ENCODE results near the gene SUFU.
A peak's percentile ranks its signal among the peaks of the same experiment; 100 is the strongest.
"Not testable (repeated sequence)": the region's sequence is repeated elsewhere in the genome, so short reads cannot be mapped to it uniquely, and the experiment has no call there.

SUFU gene

DNA sequence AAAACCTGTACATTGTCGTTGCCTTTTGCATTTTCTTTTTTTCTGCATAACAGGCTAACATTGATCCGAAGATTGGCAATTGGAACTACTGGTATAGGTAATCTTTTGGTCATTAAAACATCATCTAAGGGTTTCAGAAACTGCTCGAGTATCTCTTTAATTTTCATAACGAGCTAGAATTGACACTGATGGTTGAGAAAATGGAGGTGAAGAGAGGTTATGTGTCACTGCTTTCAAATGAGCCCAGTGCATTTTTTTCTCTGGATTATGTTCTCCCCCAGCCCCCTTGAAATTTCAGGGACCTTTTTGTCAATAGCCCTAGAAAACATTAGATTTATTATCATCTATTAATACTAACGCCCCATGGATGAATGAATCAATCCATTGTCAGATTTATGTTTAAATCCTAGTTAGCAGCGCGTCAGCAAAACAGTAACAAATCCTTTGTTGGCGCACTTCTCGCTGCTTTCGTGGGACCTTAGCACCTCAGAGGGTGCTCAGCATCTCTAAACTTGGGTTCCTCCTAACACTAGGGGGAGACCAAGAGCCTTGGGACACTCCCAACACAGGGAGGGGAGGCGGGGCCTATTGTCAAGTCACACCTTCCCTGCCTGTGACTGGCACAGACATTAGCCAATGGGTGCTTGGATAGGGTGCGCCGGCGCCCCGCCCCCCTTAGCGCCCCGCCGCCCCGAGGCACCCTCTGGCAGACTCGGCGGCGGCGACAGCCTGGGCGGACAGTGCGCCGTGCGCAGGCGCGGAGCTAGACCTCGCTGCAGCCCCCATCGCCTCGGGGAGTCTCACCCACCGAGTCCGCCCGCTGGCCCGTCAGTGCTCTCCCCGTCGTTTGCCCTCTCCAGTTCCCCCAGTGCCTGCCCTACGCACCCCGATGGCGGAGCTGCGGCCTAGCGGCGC is at the start of gene SUFU:
TSS of gene SUFU (plus strand) at position 709 of the 915 bp plus-strand sequence. CDS start at position 890, 181 bp downstream.
- Mint-ChIP-seq H3K36me3 (ENCODE audit: low read depth) (peaks cover 7% of the 10 kb centered on the region), H3K4me3 (no peak within 1 kb of the TSS), H3K27me3 (ENCODE audit: low read depth) (no peaks in the 10 kb centered on the region), H3K27ac (peak within 1 kb of the TSS; percentile 81), H3K4me1 (ENCODE audit: low read depth) (peaks cover 33% of the 10 kb centered on the region), H3K9me3 (no peaks in the 10 kb centered on the region)

DNA sequence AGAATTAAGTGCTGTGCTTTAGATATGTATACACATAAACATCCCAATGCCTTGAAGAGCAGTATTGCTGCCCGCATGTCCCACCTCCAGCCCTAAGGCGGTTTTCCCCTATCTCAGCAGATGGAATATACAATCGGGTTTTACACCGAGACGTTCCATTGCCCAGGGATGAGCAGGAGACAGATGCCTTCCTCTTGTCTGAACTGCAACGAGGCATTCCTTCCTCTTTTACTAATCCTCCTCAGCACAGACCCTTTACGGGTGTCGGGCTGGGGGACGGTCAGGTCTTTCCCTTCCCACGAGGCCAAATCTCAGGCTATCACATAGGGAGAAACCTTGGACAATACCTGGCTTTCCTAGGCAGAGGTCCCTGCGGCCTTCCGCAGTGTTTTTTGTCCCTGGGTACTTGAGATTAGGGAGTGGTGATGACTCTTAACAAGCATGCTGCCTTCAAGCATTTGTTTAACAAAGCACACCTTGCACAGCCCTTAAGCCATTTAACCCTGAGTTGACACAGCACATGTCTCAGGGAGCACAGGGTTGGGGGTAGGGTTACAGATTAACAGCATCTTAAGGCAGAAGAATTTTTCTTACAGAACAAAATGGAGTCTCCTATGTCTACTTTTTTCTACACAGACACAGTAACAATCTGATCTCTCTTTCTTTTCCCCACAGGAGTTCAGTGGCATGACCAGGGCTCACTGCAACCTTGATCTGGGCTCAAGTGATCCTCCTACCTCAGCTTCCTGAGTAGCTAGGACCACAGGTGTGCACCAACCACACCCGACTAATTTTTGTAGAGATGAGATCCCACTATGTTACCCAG is 48.9 kb upstream of the SUFU start:
- H3K9me3 Mint-ChIP-seq; H3K27me3 Mint-ChIP-seq (ENCODE audit: low read depth); H3K4me3 Mint-ChIP-seq; H3K27ac Mint-ChIP-seq: not testable (repeated sequence)
- peaks cover 10% of the 10 kb centered on the region for H3K36me3 Mint-ChIP-seq (ENCODE audit: low read depth)
- H3K4me1 Mint-ChIP-seq (ENCODE audit: low read depth): peaks cover 22% of the 10 kb centered on the region

DNA sequence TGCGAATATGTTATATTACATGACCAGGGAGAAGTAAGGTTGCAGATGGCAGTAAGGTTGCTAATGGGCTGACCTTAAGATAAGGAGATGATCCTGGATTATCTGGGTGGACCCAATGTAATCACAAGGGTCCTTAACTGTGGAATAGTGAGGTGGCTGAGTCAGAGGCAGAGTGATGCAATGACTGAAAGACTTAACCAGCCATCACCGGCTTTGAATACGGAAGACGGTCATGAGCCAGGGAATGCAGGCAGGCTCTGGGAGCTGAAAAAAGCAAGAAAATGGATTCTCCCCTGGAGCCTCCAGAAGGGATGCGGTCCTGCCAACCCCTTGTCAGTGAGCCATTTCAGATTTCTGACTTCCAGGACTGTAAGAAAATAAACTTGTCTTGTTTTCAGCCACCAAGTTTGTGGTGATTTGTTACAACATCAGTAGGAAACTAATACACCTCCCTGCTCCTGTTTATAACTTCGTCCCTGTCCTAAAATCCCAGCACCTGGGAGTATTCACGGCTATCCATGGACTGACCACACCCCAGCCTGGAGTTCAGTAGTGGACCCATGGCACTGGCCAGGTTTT is 47.8 kb upstream of the SUFU start:
- Mint-ChIP-seq H3K4me3 (no peak overlapping the region), H3K27ac (no peak overlapping the region), H3K9me3 (no peaks in the 10 kb centered on the region), H3K4me1 (ENCODE audit: low read depth) (peaks cover 29% of the 10 kb centered on the region), H3K27me3 (ENCODE audit: low read depth) (no peaks in the 10 kb centered on the region), H3K36me3 (ENCODE audit: low read depth) (peaks cover 10% of the 10 kb centered on the region)

DNA sequence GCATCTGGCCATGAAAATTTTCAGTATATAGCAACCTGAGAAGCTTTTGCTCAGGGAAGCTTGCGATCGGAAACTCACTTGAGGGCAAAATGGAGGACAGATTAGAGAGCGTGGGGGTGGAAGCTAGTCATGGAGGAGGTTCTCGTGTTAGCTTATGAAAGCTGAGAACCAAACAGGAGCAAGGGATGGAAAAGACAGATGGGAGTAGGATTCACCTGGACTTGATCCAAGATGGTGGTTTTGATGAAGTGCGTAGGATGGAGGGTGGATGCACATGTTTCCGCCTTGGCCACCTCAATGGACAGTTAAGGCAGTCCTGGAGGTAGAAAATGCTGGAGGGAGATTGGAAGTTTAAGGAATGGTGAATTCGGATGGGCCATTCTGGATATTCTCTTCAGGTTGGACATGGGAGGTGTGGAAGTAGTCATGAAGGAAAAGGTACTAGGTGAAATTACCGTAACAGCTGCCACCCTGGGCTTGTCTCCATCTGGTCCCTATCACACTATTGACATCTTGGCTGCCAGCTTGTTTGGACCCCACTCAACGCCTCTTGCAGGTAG is 46.1 kb upstream of the SUFU start:
- Mint-ChIP-seq H3K9me3 (no peaks in the 10 kb centered on the region), H3K4me1 (ENCODE audit: low read depth) (peaks cover 31% of the 10 kb centered on the region), H3K4me3 (no peak overlapping the region), H3K27ac (no peak overlapping the region), H3K27me3 (ENCODE audit: low read depth) (peaks cover 3% of the 10 kb centered on the region), H3K36me3 (ENCODE audit: low read depth) (peaks cover 10% of the 10 kb centered on the region)

DNA sequence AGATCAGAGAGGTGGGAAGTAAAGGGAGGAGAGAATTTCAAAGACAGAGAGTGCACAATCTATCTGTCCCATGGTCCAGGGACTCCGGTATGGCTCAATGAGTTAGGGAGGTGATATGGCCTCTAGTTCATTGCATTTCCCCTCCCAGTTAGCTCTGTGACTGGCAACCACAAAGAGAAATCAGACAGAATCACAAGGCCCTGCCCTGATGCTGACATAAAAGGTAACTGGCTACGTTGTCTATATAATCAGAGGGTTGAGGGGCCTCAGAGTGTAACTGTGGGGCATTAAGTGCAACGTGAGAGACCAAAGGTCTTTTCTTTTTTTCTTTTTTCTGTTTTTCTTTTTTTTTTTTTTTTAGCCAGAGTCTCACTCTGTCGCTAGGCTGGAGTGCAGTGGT is 45.1 kb upstream of the SUFU start:
- Mint-ChIP-seq H3K36me3 (ENCODE audit: low read depth) (peaks cover 6% of the 10 kb centered on the region), H3K9me3 (no peaks in the 10 kb centered on the region), H3K4me3 (no peak overlapping the region)

DNA sequence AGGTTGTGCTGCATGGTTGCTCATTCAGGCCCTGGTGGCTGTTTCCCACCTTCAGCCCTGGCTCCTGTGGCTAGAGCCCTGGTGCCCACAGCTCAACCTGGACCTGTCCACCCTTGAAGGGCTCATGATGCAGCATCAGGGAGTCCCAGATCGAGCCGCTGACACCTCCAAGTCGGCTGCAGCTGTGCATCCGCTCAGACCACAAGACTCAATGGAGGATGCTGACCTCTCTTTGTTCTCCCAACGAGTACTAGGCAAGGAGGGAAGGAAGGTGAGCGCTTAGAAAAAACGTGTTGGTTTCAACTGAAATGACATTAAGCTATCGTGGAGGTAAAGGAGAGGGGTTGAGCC is 43.0 kb upstream of the SUFU start:
- no peaks in the 10 kb centered on the region for H3K9me3 Mint-ChIP-seq
- H3K27me3 Mint-ChIP-seq (ENCODE audit: low read depth): peaks cover 4% of the 10 kb centered on the region
- peaks cover 28% of the 10 kb centered on the region for H3K4me1 Mint-ChIP-seq (ENCODE audit: low read depth)
- peaks cover 2% of the 10 kb centered on the region for H3K36me3 Mint-ChIP-seq (ENCODE audit: low read depth)
- peak overlapping the region; percentile 95 for H3K4me3 Mint-ChIP-seq
- peak overlapping the region; percentile 85 for H3K27ac Mint-ChIP-seq

More for the DNA sequence above, 45.1 kb upstream of the SUFU start:
- no peak overlapping the region for H3K27ac Mint-ChIP-seq
- peaks cover 4% of the 10 kb centered on the region for H3K27me3 Mint-ChIP-seq (ENCODE audit: low read depth)
- H3K4me1 Mint-ChIP-seq (ENCODE audit: low read depth): peaks cover 33% of the 10 kb centered on the region

DNA sequence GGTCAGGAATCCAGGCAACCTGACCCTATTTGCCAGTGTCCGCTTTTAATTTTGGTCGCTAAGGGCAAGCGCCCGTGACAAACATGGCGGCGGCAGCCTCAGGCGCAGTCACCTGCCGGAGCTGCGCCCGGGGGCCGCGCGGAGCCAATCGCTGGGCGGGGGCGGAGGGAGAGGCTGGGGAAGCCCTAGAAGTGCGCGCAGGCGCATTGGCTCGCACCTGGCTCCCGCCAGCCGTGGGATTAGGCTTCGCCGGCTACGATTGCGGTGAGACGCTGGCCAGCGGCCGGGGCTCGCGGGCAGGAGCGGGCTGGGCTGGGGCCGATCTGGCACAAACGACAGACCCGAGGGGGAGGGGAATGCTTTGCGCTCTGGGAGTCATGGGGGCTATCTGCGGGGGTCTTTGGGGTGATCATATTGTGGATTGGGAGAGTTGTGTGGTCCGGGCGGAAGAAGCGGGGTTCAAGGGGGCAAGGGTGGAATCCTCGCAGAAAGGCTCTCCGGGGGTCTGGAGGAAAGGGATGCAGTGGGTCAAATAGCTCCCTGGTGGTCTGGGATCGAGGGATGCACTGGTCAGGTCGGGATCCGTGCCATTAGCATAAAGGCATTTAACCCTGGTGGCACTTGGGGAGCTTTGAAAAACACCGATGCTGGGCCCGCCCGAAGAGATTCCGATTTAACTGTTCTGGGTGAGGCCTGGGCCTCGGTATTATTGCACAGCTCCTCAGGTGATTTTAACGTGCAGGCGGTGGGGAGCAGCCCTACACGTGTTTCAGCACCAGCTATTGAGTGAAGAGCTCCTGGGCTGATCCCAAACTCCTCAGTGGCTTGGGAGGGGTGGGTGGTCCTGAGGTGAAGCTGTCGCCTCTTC is 42.4 kb upstream of the SUFU start:
- H3K9me3 Mint-ChIP-seq: no peaks in the 10 kb centered on the region
- H3K36me3 Mint-ChIP-seq (ENCODE audit: low read depth): peaks cover 2% of the 10 kb centered on the region
- H3K4me1 Mint-ChIP-seq (ENCODE audit: low read depth): peaks cover 28% of the 10 kb centered on the region
- H3K27me3 Mint-ChIP-seq (ENCODE audit: low read depth): peaks cover 4% of the 10 kb centered on the region
- H3K27ac Mint-ChIP-seq: peak overlapping the region; percentile 90
- peak overlapping the region; percentile 95 for H3K4me3 Mint-ChIP-seq

DNA sequence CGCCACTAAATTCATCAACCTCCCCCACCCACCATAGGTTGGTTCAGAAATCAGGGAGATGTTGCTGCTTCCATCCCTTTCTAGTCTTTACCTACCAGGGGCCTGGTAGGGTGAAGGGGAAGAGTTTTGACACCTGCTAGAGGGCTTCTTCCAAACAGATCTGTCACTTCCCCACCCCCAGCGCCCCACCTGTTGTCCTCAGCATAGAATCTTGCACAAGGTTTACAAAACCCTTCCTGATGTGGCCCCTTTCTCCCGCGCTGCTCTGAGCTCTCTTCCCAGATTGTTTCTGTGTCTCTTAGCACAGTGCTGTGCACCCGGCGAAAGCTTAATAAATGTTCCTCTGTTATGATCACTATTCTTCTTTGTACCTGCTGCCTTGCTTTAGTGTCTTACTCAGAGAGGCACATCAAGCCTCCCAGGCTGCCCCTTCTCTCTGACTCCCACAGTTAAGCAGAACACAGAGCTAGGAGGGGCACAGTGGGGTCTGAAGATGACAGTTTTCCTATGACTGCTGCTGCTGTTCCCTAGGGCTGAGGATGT is 41.2 kb upstream of the SUFU start:
- peak overlapping the region; percentile 26 for H3K4me3 Mint-ChIP-seq
- H3K27ac Mint-ChIP-seq: no peak overlapping the region
- H3K4me1 Mint-ChIP-seq (ENCODE audit: low read depth): peaks cover 28% of the 10 kb centered on the region
- no peaks in the 10 kb centered on the region for H3K9me3 Mint-ChIP-seq
- H3K27me3 Mint-ChIP-seq (ENCODE audit: low read depth): peaks cover 4% of the 10 kb centered on the region
- peaks cover 2% of the 10 kb centered on the region for H3K36me3 Mint-ChIP-seq (ENCODE audit: low read depth)

DNA sequence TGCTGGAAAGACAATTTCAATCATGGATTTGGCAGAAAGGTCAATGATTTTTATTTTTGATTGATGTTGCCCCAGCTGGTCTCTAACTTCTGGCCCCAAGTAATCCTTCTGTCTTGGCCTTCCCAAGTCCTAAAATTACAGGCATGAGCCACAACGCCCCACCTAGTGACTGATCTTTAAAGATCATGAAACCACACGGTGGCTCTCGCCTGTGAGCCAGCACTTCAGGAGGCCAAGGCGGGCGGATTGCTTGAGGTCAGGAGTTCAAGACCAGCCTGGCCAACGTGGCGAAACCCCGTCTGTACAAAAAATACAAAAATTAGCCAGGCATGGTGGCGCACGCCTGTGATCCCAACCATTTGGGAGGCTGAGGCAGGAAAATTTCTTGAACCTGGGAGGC is 39.8 kb upstream of the SUFU start:
- H3K27ac Mint-ChIP-seq: no peak overlapping the region
- H3K27me3 Mint-ChIP-seq (ENCODE audit: low read depth): peaks cover 4% of the 10 kb centered on the region
- peaks cover 5% of the 10 kb centered on the region for H3K36me3 Mint-ChIP-seq (ENCODE audit: low read depth)
- peaks cover 30% of the 10 kb centered on the region for H3K4me1 Mint-ChIP-seq (ENCODE audit: low read depth)
- H3K9me3 Mint-ChIP-seq: no peaks in the 10 kb centered on the region
- no peak overlapping the region for H3K4me3 Mint-ChIP-seq

DNA sequence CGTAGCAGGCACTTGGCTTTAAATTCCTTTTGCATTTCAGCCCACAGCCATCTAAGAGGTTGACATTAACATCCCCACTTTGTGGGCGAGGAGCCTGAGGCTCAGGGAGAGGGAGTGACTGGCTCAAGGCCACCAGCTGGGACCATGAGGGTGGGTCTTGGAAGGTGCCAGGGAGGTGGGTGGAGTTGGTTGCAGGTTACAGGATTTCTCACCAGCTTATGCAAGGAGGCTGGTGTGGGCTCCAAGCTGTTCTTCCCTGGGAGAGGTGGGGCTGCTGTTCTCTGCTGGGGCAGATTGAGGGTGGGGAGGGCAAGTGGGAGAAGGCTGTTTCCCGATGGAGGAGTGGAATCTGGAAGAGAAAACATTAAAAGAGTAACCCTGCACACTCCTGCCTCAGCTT is 38.3 kb upstream of the SUFU start:
- H3K27me3 Mint-ChIP-seq (ENCODE audit: low read depth): peaks cover 4% of the 10 kb centered on the region
- no peak overlapping the region for H3K4me3 Mint-ChIP-seq
- H3K27ac Mint-ChIP-seq: no peak overlapping the region
- peaks cover 31% of the 10 kb centered on the region for H3K4me1 Mint-ChIP-seq (ENCODE audit: low read depth)
- peaks cover 2% of the 10 kb centered on the region for H3K36me3 Mint-ChIP-seq (ENCODE audit: low read depth)
- H3K9me3 Mint-ChIP-seq: no peaks in the 10 kb centered on the region

DNA sequence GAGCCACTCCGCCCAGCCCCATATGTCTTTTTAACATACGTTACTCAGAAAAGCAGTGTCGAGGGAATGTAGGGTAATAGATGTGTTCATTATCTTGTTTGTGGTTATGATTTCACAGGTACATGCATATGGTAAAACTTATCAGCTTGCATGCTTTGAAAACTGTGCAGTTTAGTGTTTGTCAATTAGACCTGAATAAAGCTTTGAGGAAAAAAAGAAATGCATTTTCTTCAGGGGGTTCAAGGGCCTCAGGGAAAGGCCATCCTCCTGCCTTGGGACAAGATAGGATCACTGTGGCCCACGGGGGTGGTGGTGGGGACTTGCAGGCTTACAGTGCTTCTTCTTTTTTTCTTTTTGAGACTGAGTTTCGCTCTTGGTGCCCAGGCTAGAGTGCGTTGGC is 36.5 kb upstream of the SUFU start:
- Mint-ChIP-seq H3K4me3 (no peak overlapping the region), H3K4me1 (ENCODE audit: low read depth) (peaks cover 16% of the 10 kb centered on the region), H3K27ac (no peak overlapping the region), H3K9me3 (no peaks in the 10 kb centered on the region), H3K27me3 (ENCODE audit: low read depth) (peaks cover 4% of the 10 kb centered on the region), H3K36me3 (ENCODE audit: low read depth) (peaks cover 5% of the 10 kb centered on the region)

DNA sequence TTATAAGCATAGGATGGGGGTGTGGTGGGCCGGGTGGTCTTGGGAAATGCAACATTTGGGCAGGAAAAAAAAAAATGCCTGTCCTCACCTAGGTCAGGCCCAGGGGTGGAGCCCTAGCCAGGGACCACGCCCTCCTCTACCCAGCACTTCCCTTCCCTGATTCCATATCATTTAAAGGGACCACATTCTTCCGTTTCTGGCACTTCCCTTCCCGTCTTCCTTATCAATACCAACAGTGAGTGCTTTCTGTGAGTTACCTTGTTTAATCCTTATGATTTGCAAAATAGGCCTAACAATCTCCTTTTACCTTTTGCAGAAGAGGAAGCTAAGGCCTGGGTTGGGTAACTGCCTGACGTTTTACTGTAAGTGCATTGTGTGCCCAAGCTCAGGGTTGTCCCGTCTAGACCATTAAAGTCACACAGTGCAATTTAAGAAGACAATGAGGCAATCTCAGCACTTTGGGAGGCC is 35.8 kb upstream of the SUFU start:
- Mint-ChIP-seq H3K27ac (no peak overlapping the region), H3K36me3 (ENCODE audit: low read depth) (peaks cover 8% of the 10 kb centered on the region), H3K4me3 (no peak overlapping the region), H3K4me1 (ENCODE audit: low read depth) (peaks cover 10% of the 10 kb centered on the region), H3K27me3 (ENCODE audit: low read depth) (no peaks in the 10 kb centered on the region), H3K9me3 (no peaks in the 10 kb centered on the region)

DNA sequence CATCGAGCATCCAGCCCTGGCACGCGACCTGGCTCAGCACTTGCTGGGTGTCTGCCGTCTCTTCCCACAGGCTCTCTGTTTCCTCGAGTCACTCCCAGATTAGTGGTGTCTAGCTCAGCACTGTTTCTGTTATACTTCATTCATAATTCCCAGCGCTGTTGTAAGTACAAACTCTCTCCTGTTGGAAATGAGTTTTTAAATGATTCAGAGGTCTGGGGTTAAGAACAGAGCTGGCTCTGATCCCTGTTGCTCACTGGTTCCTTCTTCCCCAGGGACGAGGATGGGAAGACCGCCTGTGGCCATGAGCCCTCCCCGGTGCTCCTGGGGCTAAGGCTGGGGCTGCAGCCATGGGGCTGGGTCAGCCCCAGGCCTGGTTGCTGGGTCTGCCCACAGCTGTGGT is 35.1 kb upstream of the SUFU start:
- Mint-ChIP-seq H3K4me3 (no peak overlapping the region), H3K4me1 (ENCODE audit: low read depth) (peaks cover 12% of the 10 kb centered on the region), H3K9me3 (no peaks in the 10 kb centered on the region), H3K27me3 (ENCODE audit: low read depth) (no peaks in the 10 kb centered on the region), H3K36me3 (ENCODE audit: low read depth) (peaks cover 13% of the 10 kb centered on the region), H3K27ac (no peak overlapping the region)
